Stomach smooth muscle (tissue), 2 donors: Measurements from ENCODE around the gene EVPL.

ENCODE experiments used
- H3K27ac ChIP-seq: one replicate; pipeline ENCODE4 v1.7.0; 2013; ENCODE audit warnings: mild to moderate bottlenecking, low read length, inconsistent platforms
- H3K27me3 ChIP-seq, 2 donors: one replicate each; pipeline ENCODE4 v1.7.0; 2013; ENCODE audit warnings: low read length in 2 of 2; ENCODE audit not compliant: insufficient read depth in 2 of 2, control insufficient read depth in 1 of 2
- H3K36me3 ChIP-seq, 2 donors: one replicate each; pipeline ENCODE4 v1.7.0; 2013; ENCODE audit warnings: low read length in 2 of 2; ENCODE audit not compliant: control insufficient read depth in 2 of 2, insufficient read depth in 2 of 2
- H3K4me1 ChIP-seq: one replicate; pipeline ENCODE4 v1.7.0; 2013; ENCODE audit warnings: low read length; ENCODE audit not compliant: control insufficient read depth, insufficient read depth
- H3K4me3 ChIP-seq, 2 donors: one replicate each; pipeline ENCODE4 v1.7.0; 2013; ENCODE audit warnings: low read length in 2 of 2
- H3K9ac ChIP-seq, 2 donors: one replicate each; pipeline ENCODE4 v1.7.0; 2013; ENCODE audit warnings: low read length in 2 of 2, mild to moderate bottlenecking in 1 of 2
- H3K9me3 ChIP-seq, 2 donors: one replicate each; pipeline ENCODE4 v1.7.0; 2013; ENCODE audit warnings: low read length in 2 of 2; ENCODE audit not compliant: control insufficient read depth in 2 of 2
- donor health status: healthy.
- donor health status: Pancreatic carcinoma.

The EVPL gene

GRCh38 chr17:76014925-76015261 lies 12.2 kb downstream of the EVPL start:
- Histone ChIP-seq H3K4me1 (peaks cover 7% of the 10 kb centered on the region), H3K27me3 (no peaks in the 10 kb centered on the region), H3K9me3 (no peaks in the 10 kb centered on the region), H3K4me3 (no peak overlapping the region), H3K27ac (no peak overlapping the region), H3K36me3 (no peaks in the 10 kb centered on the region), H3K9ac (no peak overlapping the region)

GRCh38 chr17:76014100-76014924 lies 12.8 kb downstream of the EVPL start:
- no peaks in the 10 kb centered on the region for H3K27me3 ChIP-seq
- H3K9ac ChIP-seq, result peak overlapping the region; percentile 32 to 51
- no peaks in the 10 kb centered on the region for H3K9me3 ChIP-seq
- H3K27ac ChIP-seq, result no peak overlapping the region
- peaks cover 7% of the 10 kb centered on the region for H3K4me1 ChIP-seq
- H3K36me3 ChIP-seq, result no peaks in the 10 kb centered on the region
- H3K4me3 ChIP-seq, result no peak overlapping the region

- Histone ChIP-seq H3K9ac (no peak overlapping the region), H3K27ac (no peak overlapping the region), H3K4me3 (no peak overlapping the region), H3K36me3 (no peaks in the 10 kb centered on the region), H3K27me3 (no peaks in the 10 kb centered on the region), H3K9me3 (no peaks in the 10 kb centered on the region), H3K4me1 (peaks cover 7% of the 10 kb centered on the region)
These were observed 13.7 kb downstream of the EVPL start for GRCh38 chr17:76013377-76013932.

GRCh38 chr17:76011951-76012350 lies 15.2 kb downstream of the EVPL start:
- no peak overlapping the region for H3K4me3 ChIP-seq
- peaks cover 7% of the 10 kb centered on the region for H3K4me1 ChIP-seq
- no peak overlapping the region for H3K27ac ChIP-seq
- no peak overlapping the region for H3K9ac ChIP-seq
- no peaks in the 10 kb centered on the region for H3K27me3 ChIP-seq
- no peaks in the 10 kb centered on the region for H3K9me3 ChIP-seq
- no peaks in the 10 kb centered on the region for H3K36me3 ChIP-seq

- H3K27me3 ChIP-seq, result no peaks in the 10 kb centered on the region
- H3K9ac ChIP-seq, result no peak overlapping the region
- peaks cover 9% of the 10 kb centered on the region for H3K4me1 ChIP-seq
- no peak overlapping the region for H3K4me3 ChIP-seq
- no peaks in the 10 kb centered on the region for H3K36me3 ChIP-seq
- no peak overlapping the region for H3K27ac ChIP-seq
- no peaks in the 10 kb centered on the region for H3K9me3 ChIP-seq
These were observed 17.0 kb downstream of the EVPL start for GRCh38 chr17:76009969-76010661.

- Histone ChIP-seq H3K9me3 (no peaks in the 10 kb centered on the region), H3K27me3 (no peaks in the 10 kb centered on the region), H3K4me3 (no peak overlapping the region), H3K9ac (no peak overlapping the region), H3K36me3 (no peaks in the 10 kb centered on the region), H3K4me1 (peaks cover 8% of the 10 kb centered on the region), H3K27ac (no peak overlapping the region)
These were observed 17.7 kb downstream of the EVPL start for GRCh38 chr17:76009447-76009846.

- no peaks in the 10 kb centered on the region for H3K9me3 ChIP-seq
- no peak overlapping the region for H3K4me3 ChIP-seq
- peaks cover 2% of the 10 kb centered on the region for H3K4me1 ChIP-seq
- no peaks in the 10 kb centered on the region for H3K36me3 ChIP-seq
- no peak overlapping the region for H3K9ac ChIP-seq
- no peak overlapping the region for H3K27ac ChIP-seq
- H3K27me3 ChIP-seq, result no peaks in the 10 kb centered on the region
These were observed 18.3 kb downstream of the EVPL start for GRCh38 chr17:76008630-76009425.

GRCh38 chr17:76008208-76008607 lies 18.9 kb downstream of the EVPL start:
- no peaks in the 10 kb centered on the region for H3K36me3 ChIP-seq
- no peak overlapping the region for H3K4me3 ChIP-seq

GRCh38 chr17:76007850-76008165 lies 19.3 kb downstream of the EVPL start:
- no peaks in the 10 kb centered on the region for H3K9me3 ChIP-seq
- no peaks in the 10 kb centered on the region for H3K36me3 ChIP-seq
- H3K4me3 ChIP-seq, result no peak overlapping the region

More at GRCh38 chr17:76008208-76008607, 18.9 kb downstream of the EVPL start:
- Histone ChIP-seq H3K4me1 (peaks cover 2% of the 10 kb centered on the region), H3K27ac (no peak overlapping the region), H3K9me3 (no peaks in the 10 kb centered on the region), H3K27me3 (no peaks in the 10 kb centered on the region), H3K9ac (no peak overlapping the region)

GRCh38 chr17:76007131-76007849 lies 19.8 kb downstream of the EVPL start:
- H3K4me3 ChIP-seq, result no peak overlapping the region
- no peaks in the 10 kb centered on the region for H3K9me3 ChIP-seq
- H3K36me3 ChIP-seq, result peaks cover 0 to 1% of the 10 kb centered on the region in 2 donors
- H3K27ac ChIP-seq, result no peak overlapping the region
- H3K27me3 ChIP-seq, result no peaks in the 10 kb centered on the region
- H3K9ac ChIP-seq, result no peak overlapping the region
- peaks cover 2% of the 10 kb centered on the region for H3K4me1 ChIP-seq

More at GRCh38 chr17:76007850-76008165, 19.3 kb downstream of the EVPL start:
- Histone ChIP-seq H3K4me1 (peaks cover 2% of the 10 kb centered on the region), H3K27me3 (no peaks in the 10 kb centered on the region), H3K9ac (no peak overlapping the region), H3K27ac (no peak overlapping the region)
